Measurements from ENCODE around the gene MSANTD3.

- TF ChIP-seq CTCF (conservative IDR thresholded peaks at IDR 0.05; ENCODE audit: low read depth, low read length) (no peak), EZH2 (IDR thresholded peaks at IDR 0.05; ENCODE audit: borderline replicate concordance, low read depth, low read length, poor library complexity, severe bottlenecking) (no peak)
These were observed 39.4 kb downstream of the MSANTD3 start for GRCh38 chr9:100466171-100466828.

Measured in A673 (cell line).